Measurements from ENCODE around the gene LPP.

LPP gene

DNA sequence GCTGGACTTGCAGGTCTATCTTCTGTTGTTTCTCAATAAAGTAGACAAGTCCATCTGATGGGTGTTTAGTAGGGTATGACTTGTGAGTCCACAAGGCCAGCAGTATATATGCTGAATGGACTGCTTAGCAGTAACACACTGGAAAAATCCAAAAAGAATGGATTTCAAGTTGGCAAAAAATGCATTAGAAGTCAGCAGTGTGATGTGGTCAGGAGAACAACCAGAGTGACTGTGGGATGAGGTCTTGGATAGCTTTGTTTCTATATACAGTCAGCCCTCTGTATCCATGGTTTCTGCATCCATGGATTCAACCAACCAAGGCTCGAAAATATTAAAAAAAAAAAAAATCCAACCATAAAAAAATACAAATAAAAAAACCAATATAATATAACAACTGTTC lies 55.8 kb downstream of the LPP start:
- ATAC-seq (no peak), DNase-seq (no peak)
- no peaks in the 10 kb centered on the region for H3K9me3 Mint-ChIP-seq
- no peak overlapping the region for H3K4me3 Mint-ChIP-seq
- no peaks in the 10 kb centered on the region for H3K27me3 Mint-ChIP-seq
- H3K4me1 Mint-ChIP-seq, result peaks cover 19% of the 10 kb centered on the region
- no peak overlapping the region for H3K27ac Mint-ChIP-seq

DNA sequence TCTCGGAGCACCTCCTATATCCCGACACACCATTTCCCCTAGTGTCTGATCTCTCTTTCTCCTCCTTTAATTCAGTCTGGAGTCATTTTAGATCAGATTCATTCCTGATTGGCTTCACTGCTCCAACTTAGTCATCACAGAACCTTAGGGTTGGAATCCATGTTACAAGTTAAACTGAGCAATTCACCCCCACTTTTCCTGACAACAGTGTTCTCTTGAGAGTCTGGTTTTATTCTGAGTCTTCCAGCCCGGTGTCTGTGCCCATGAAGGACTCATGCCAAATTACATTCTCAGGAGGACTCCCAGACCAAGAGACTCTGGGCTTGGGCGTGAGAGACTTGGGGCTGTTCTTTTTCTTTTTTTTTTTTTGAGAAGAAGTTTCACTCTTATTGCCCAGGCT lies 57.5 kb downstream of the LPP start:
- Mint-ChIP-seq H3K27ac (no peak overlapping the region), H3K9me3 (no peaks in the 10 kb centered on the region), H3K4me3 (no peak overlapping the region), H3K4me1 (peaks cover 25% of the 10 kb centered on the region), H3K27me3 (no peaks in the 10 kb centered on the region)
- no peak for ATAC-seq
- DNase-seq, result no peak

- H3K4me1 Mint-ChIP-seq, result peaks cover 33% of the 10 kb centered on the region
- H3K27ac Mint-ChIP-seq, result no peak overlapping the region
- no peaks in the 10 kb centered on the region for H3K27me3 Mint-ChIP-seq
- no peak overlapping the region for H3K4me3 Mint-ChIP-seq
- no peak for DNase-seq
- no peaks in the 10 kb centered on the region for H3K9me3 Mint-ChIP-seq
- ATAC-seq, result no peak
These were observed 58.5 kb downstream of the LPP start for GRCh38 chr3:188212308-188212969.

GRCh38 chr3:188214442-188214841 lies 60.5 kb downstream of the LPP start:
- Mint-ChIP-seq H3K9me3 (no peaks in the 10 kb centered on the region), H3K4me3 (no peak overlapping the region), H3K27me3 (no peaks in the 10 kb centered on the region), H3K4me1 (peaks cover 39% of the 10 kb centered on the region), H3K27ac (no peak overlapping the region)
- DNase-seq, result no peak
- ATAC-seq, result no peak

GRCh38 chr3:188215129-188215528 lies 61.2 kb downstream of the LPP start:
- peaks cover 39% of the 10 kb centered on the region for H3K4me1 Mint-ChIP-seq
- H3K27me3 Mint-ChIP-seq, result no peaks in the 10 kb centered on the region
- no peaks in the 10 kb centered on the region for H3K9me3 Mint-ChIP-seq
- H3K27ac Mint-ChIP-seq, result no peak overlapping the region
- DNase-seq (no peak), ATAC-seq (no peak)
- no peak overlapping the region for H3K4me3 Mint-ChIP-seq

- Mint-ChIP-seq H3K4me1 (peaks cover 39% of the 10 kb centered on the region), H3K9me3 (no peaks in the 10 kb centered on the region), H3K27me3 (no peaks in the 10 kb centered on the region), H3K27ac (peak overlapping the region; percentile 0 to 2), H3K4me3 (peak overlapping the region in 1 of 2 donors; percentile 1)
- ATAC-seq (peak; percentile 66), DNase-seq (no peak)
These were observed 63.1 kb downstream of the LPP start for GRCh38 chr3:188217011-188217463.

DNA sequence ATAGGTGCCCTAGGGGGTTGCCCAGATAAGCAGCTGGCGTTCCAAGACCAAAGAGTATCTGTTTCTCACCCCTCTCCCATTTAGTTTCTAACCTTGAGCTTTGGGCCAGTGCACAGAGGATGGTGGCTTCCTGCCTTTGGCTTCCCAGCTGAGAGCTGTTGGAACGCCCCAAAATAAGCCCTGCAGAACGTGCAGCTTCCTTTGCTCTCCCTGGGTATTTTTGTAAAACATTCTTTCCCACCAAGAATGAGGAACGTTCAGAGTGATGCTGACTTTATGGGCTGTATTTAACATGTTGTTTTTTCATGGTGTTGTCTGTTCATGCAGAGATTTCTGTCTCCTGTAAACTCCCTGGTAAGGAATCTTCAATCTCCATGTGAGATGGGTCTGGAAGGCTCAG lies 63.8 kb downstream of the LPP start:
- no peaks in the 10 kb centered on the region for H3K9me3 Mint-ChIP-seq
- no peak overlapping the region for H3K4me3 Mint-ChIP-seq
- no peak for ATAC-seq
- H3K27ac Mint-ChIP-seq, result no peak overlapping the region
- no peaks in the 10 kb centered on the region for H3K27me3 Mint-ChIP-seq
- DNase-seq, result no peak
- peaks cover 37% of the 10 kb centered on the region for H3K4me1 Mint-ChIP-seq

DNA sequence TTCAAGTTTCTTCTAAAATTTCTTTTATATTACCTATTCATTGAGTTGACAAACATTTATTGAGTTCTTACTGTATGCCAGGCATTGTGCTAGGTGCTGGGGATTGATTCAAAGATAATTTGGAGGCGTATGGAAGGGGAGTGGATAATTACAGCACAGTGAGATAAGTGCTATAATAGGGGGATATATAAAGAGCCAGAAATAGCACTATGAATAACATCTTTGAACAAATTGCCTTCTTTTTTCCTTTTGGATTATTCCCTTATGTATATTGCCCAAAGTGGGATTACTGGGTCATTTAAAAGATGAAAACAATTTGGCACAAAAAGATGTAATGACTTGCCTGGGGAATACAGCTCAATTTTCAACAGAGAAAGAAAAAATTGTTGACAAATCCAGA lies 64.6 kb downstream of the LPP start:
- no peak for ATAC-seq
- Mint-ChIP-seq H3K4me3 (no peak overlapping the region), H3K9me3 (no peaks in the 10 kb centered on the region), H3K27ac (no peak overlapping the region), H3K4me1 (peaks cover 31% of the 10 kb centered on the region), H3K27me3 (no peaks in the 10 kb centered on the region)
- no peak for DNase-seq

DNA sequence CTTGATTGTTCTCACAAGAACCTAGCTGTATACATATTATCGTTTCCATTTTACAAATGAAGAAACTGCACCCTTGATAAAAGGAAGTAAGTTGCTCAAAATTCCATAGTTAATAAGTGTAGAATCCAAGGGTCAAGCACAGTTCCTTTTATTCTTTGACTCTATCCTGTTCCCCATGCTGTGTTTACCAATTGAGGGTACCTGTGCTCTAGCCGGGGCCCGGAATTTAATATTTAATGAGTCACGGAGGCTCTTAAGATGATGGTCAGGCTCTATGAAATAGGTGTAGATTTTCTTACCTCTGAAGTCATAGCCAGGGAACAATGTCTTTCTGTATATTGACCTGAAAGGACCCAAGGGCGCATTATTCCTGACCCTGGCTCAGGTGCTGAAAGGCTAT lies 65.2 kb downstream of the LPP start:
- DNase-seq (no peak), ATAC-seq (no peak)
- H3K4me1 Mint-ChIP-seq, result peaks cover 25% of the 10 kb centered on the region
- H3K9me3 Mint-ChIP-seq, result no peaks in the 10 kb centered on the region
- no peak overlapping the region for H3K4me3 Mint-ChIP-seq
- no peak overlapping the region for H3K27ac Mint-ChIP-seq
- H3K27me3 Mint-ChIP-seq, result no peaks in the 10 kb centered on the region

- Mint-ChIP-seq H3K27ac (no peak overlapping the region), H3K4me1 (peaks cover 20% of the 10 kb centered on the region), H3K27me3 (no peaks in the 10 kb centered on the region), H3K9me3 (no peaks in the 10 kb centered on the region), H3K4me3 (no peak overlapping the region)
- DNase-seq (no peak), ATAC-seq (no peak)
These were observed 66.3 kb downstream of the LPP start for GRCh38 chr3:188220097-188220788.

- ATAC-seq (no peak), DNase-seq (no peak)
- no peak overlapping the region for H3K4me3 Mint-ChIP-seq
- H3K27me3 Mint-ChIP-seq, result no peaks in the 10 kb centered on the region
- H3K9me3 Mint-ChIP-seq, result no peaks in the 10 kb centered on the region
- no peak overlapping the region for H3K27ac Mint-ChIP-seq
- H3K4me1 Mint-ChIP-seq, result peaks cover 16% of the 10 kb centered on the region
These were observed 67.2 kb downstream of the LPP start for GRCh38 chr3:188220988-188221818.

GRCh38 chr3:188223936-188224335 lies 70.0 kb downstream of the LPP start:
- no peaks in the 10 kb centered on the region for H3K9me3 Mint-ChIP-seq
- no peak overlapping the region for H3K27ac Mint-ChIP-seq
- H3K4me3 Mint-ChIP-seq, result no peak overlapping the region
- DNase-seq, result no peak
- ATAC-seq, result no peak
- H3K27me3 Mint-ChIP-seq, result no peaks in the 10 kb centered on the region
- no peaks in the 10 kb centered on the region for H3K4me1 Mint-ChIP-seq

- Mint-ChIP-seq H3K4me3 (no peak overlapping the region), H3K4me1 (no peaks in the 10 kb centered on the region), H3K27me3 (no peaks in the 10 kb centered on the region), H3K27ac (no peak overlapping the region), H3K9me3 (no peaks in the 10 kb centered on the region)
- no peak for ATAC-seq
- no peak for DNase-seq
These were observed 73.5 kb downstream of the LPP start for GRCh38 chr3:188227442-188227841.

GRCh38 chr3:188229177-188229576 lies 75.2 kb downstream of the LPP start:
- H3K27me3 Mint-ChIP-seq, result no peaks in the 10 kb centered on the region
- H3K27ac Mint-ChIP-seq, result no peak overlapping the region
- no peak overlapping the region for H3K4me3 Mint-ChIP-seq
- no peaks in the 10 kb centered on the region for H3K4me1 Mint-ChIP-seq
- ATAC-seq (no peak), DNase-seq (no peak)
- H3K9me3 Mint-ChIP-seq, result no peaks in the 10 kb centered on the region

DNA sequence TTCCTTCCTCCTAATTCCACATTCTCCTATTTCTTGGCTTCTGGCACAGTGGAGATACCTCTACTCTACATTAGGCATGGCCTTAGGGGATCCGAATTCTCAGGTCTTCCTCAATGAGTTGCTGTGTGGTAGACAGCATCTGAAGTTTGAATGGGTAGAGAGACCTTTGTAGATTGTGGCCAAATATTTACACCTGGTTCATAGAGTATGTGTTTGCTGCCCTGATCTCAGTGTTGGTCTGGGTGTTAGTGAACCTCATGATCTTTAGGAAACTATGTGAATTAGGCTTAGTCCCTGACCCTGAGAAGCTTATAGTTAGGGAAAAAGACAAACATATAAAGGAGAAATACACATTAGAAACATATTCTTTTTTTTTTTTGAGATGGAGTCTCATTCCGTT lies 75.8 kb downstream of the LPP start:
- Mint-ChIP-seq H3K4me1 (no peaks in the 10 kb centered on the region), H3K9me3 (peaks cover 0 to under 1% of the 10 kb centered on the region in 2 donors), H3K4me3 (no peak overlapping the region), H3K27me3 (no peaks in the 10 kb centered on the region), H3K27ac (no peak overlapping the region)
- no peak for ATAC-seq
- DNase-seq, result no peak

- DNase-seq, result no peak
- H3K9me3 Mint-ChIP-seq, result peaks cover 0 to 5% of the 10 kb centered on the region in 2 donors
- H3K27me3 Mint-ChIP-seq, result no peaks in the 10 kb centered on the region
- no peak overlapping the region for H3K27ac Mint-ChIP-seq
- ATAC-seq, result no peak
- H3K4me1 Mint-ChIP-seq, result no peaks in the 10 kb centered on the region
- H3K4me3 Mint-ChIP-seq, result no peak overlapping the region
These were observed 77.0 kb downstream of the LPP start for GRCh38 chr3:188230962-188231361.
